ENCODE results near the gene PLXNA3. TPM values are rescaled to one million over a fixed set of nuclear protein-coding genes. Genes with fewer than 3 reads are reported as not detected.

Gene PLXNA3
- polyA plus RNA-seq, 1 of the 3 experiments (the other 2 are of a cell fraction), result 33.2 TPM

DNA sequence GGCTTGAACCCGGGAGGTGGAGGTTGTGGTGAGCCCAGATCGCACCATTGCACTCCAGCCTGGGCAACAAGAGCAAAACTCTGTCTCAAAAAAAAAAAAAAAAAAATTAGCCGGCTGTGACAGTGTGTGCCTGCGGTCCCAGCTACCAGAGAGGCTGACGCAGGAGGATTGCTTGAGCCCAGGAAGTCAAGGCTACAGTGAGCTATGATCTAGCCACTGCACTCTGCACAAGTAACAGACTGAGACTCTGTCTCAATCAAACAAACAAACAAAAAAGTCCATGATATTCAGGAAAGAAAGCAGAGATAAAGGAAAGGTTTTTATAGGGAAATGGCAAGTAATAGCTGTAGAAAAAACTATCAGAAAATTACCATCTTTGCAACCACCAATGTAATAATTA lies 23.1 kb downstream of the PLXNA3 start:
- ChIA-PET POLR2A (interaction anchor here (0.7 to 0.8 kb wide), 2 partner anchors 34 to 1543 kb away, joined by 3 to 5 read pairs; no protein-coding TSS in a partner anchor), CTCF (interaction anchor here (0.8 kb wide), 1 partner anchor 21 kb away, joined by 3 read pairs; no protein-coding TSS in a partner anchor)
- H3K9me3 ChIP-seq, result no peaks in the 10 kb centered on the region
- H3K4me2 ChIP-seq, result no peak overlapping the region
- H3K36me3 ChIP-seq (replicated peaks in 1 of 2; ENCODE audit: control insufficient read depth in 1 of 2, insufficient read depth in 2 of 2, low read length in 1 of 2), result peaks cover 0 to 14% of the 10 kb centered on the region in 2 experiments
- no peak overlapping the region for H3K27ac ChIP-seq (ENCODE audit: low read depth in 2 of 2, low read length in 1 of 2)
- H3K27me3 ChIP-seq (ENCODE audit: insufficient read depth), result peaks cover 5% of the 10 kb centered on the region; the same call in 1 of the 2 replicates
- H3F3A ChIP-seq (replicated peaks; ENCODE audit: insufficient read depth), result peaks cover 12% of the 10 kb centered on the region
- TF ChIP-seq MXI1 (IDR thresholded peaks at IDR 0.05; ENCODE audit: low read depth, low read length) (no peak), FOXM1 (IDR thresholded peaks at IDR 0.05; ENCODE audit: low read depth) (no peak), NFIC (IDR thresholded peaks at IDR 0.05; ENCODE audit: borderline replicate concordance) (no peak)
- H3K4me3 ChIP-seq (ENCODE audit: low read depth in 2 of 2, low read length in 1 of 2), result no peak overlapping the region
- no peak overlapping the region for H2AFZ ChIP-seq (ENCODE audit: low read depth)
- H3K4me1 ChIP-seq (ENCODE audit: control insufficient read depth in 1 of 2, insufficient read depth in 2 of 2, low read depth in 1 of 2, low read length in 1 of 2), result peaks cover 0 to 12% of the 10 kb centered on the region in 2 experiments; a peak in 1 of 4 replicates
- no peak for DNase-seq
- no peaks in the 10 kb centered on the region for H3K9me2 ChIP-seq
- no peak overlapping the region for H3K9ac ChIP-seq
- WGBS (ENCODE audit: low lambda C conversion rate), result 36% methylated on average over 5 of the region's 5 CpGs
- H3K79me2 ChIP-seq (ENCODE audit: insufficient read depth), result peaks cover 15% of the 10 kb centered on the region
- no peaks in the 10 kb centered on the region for H4K20me1 ChIP-seq (ENCODE audit: insufficient read depth)

DNA sequence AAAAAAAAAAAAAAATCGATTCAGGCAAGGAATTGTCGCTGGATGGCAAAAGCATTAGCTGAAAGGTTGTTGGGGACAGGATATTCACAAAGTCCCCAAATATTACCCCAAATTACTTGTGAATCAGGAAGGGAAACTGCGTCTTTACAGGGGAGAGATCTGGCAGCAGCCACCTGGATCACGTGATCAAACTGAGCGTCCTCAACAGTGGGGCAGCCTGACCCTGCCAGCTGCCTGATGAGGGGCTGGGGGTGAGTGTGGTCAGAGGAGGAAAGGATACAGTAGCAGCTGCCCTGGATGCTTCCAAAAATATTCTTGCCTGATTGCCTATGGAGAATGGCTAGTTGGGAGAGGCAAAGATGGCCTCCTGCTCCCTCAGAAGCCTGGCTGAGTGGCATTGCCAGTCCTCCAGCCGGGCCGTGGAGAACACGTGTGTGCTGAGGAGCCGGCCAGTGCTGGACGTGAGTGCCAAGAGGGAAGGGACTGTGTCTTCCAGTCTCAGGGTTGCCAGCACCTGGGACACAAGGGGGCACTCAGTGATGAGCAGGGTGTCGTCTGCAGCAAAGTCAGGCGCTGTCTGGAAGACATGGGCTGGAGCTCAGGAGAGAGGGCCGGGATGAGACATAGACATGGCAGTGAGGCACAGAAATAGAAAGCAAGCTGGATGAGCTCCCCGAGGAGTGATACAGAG lies 24.0 kb downstream of the PLXNA3 start:
- no peak for DNase-seq
- Histone ChIP-seq H3K27ac (ENCODE audit: low read depth in 2 of 2, low read length in 1 of 2) (no peak overlapping the region), H3K36me3 (replicated peaks in 1 of 2; ENCODE audit: control insufficient read depth in 1 of 2, insufficient read depth in 2 of 2, low read length in 1 of 2) (peaks cover 0 to 14% of the 10 kb centered on the region in 2 experiments), H4K20me1 (ENCODE audit: insufficient read depth) (no peaks in the 10 kb centered on the region), H3K9ac (no peak overlapping the region), H3K4me1 (ENCODE audit: control insufficient read depth in 1 of 2, insufficient read depth in 2 of 2, low read depth in 1 of 2, low read length in 1 of 2) (peaks cover 0 to 12% of the 10 kb centered on the region in 2 experiments; a peak in 1 of 4 replicates), H3K79me2 (ENCODE audit: insufficient read depth) (peaks cover 15% of the 10 kb centered on the region), H3K4me3 (ENCODE audit: low read depth in 2 of 2, low read length in 1 of 2) (no peak overlapping the region), H3K27me3 (ENCODE audit: insufficient read depth) (0 out of 2 replicates have a peak, but pooled peaks cover 5% of the 10 kb centered on the region), H3F3A (replicated peaks; ENCODE audit: insufficient read depth) (peaks cover 8% of the 10 kb centered on the region), H2AFZ (ENCODE audit: low read depth) (no peak overlapping the region), H3K9me2 (no peaks in the 10 kb centered on the region), H3K9me3 (no peaks in the 10 kb centered on the region), H3K4me2 (no peak overlapping the region)
- ChIA-PET POLR2A (no interaction called here), CTCF (interaction anchor here (0.8 to 1.0 kb wide), 2 partner anchors 17 to 45 kb away, joined by 4 read pairs; no protein-coding TSS in a partner anchor)
- WGBS (ENCODE audit: low lambda C conversion rate), result 50% methylated on average over 12 of the region's 14 CpGs
- TF ChIP-seq RXRA (IDR thresholded peaks at IDR 0.05; ENCODE audit: borderline replicate concordance, low read depth), result no peak
- TF ChIP-seq, protein P1, sequence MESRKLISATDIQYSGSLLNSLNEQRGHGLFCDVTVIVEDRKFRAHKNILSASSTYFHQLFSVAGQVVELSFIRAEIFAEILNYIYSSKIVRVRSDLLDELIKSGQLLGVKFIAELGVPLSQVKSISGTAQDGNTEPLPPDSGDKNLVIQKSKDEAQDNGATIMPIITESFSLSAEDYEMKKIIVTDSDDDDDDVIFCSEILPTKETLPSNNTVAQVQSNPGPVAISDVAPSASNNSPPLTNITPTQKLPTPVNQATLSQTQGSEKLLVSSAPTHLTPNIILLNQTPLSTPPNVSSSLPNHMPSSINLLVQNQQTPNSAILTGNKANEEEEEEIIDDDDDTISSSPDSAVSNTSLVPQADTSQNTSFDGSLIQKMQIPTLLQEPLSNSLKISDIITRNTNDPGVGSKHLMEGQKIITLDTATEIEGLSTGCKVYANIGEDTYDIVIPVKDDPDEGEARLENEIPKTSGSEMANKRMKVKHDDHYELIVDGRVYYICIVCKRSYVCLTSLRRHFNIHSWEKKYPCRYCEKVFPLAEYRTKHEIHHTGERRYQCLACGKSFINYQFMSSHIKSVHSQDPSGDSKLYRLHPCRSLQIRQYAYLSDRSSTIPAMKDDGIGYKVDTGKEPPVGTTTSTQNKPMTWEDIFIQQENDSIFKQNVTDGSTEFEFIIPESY (IDR thresholded peaks at IDR 0.05; ENCODE audit: borderline replicate concordance, low read depth), result no peak
- TF ChIP-seq YY1 (IDR thresholded peaks at IDR 0.05; ENCODE audit: low read depth), result no peak
- TF ChIP-seq POLR2AphosphoS5 (IDR thresholded peaks at IDR 0.05; ENCODE audit: low read depth, low read length), result no peak
- TF ChIP-seq NRF1 (IDR thresholded peaks at IDR 0.05; ENCODE audit: low read depth, low read length), result no peak
- no peak for TF ChIP-seq MEF2A (IDR thresholded peaks at IDR 0.05; ENCODE audit: borderline replicate concordance, low read depth)
- no peak for TF ChIP-seq EZH2phosphoT487 (IDR thresholded peaks at IDR 0.05; ENCODE audit: borderline replicate concordance, low read depth)
- TF ChIP-seq, protein P2, sequence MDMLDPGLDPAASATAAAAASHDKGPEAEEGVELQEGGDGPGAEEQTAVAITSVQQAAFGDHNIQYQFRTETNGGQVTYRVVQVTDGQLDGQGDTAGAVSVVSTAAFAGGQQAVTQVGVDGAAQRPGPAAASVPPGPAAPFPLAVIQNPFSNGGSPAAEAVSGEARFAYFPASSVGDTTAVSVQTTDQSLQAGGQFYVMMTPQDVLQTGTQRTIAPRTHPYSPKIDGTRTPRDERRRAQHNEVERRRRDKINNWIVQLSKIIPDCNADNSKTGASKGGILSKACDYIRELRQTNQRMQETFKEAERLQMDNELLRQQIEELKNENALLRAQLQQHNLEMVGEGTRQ (IDR thresholded peaks at IDR 0.05; ENCODE audit: borderline replicate concordance, low read depth, low read length), result no peak
- TF ChIP-seq TCF12 (IDR thresholded peaks at IDR 0.05), result no peak
- TF ChIP-seq MXI1 (IDR thresholded peaks at IDR 0.05; ENCODE audit: low read depth, low read length), result no peak
- no peak for TF ChIP-seq FOXM1 (IDR thresholded peaks at IDR 0.05; ENCODE audit: low read depth)
- no peak for TF ChIP-seq CHD2 (IDR thresholded peaks at IDR 0.05; ENCODE audit: low read length, partially characterized antibody)
- no peak for TF ChIP-seq ELF1 (IDR thresholded peaks at IDR 0.05)
- no peak for TF ChIP-seq RFX5 (IDR thresholded peaks at IDR 0.05; ENCODE audit: low read length)
- TF ChIP-seq, protein P3, sequence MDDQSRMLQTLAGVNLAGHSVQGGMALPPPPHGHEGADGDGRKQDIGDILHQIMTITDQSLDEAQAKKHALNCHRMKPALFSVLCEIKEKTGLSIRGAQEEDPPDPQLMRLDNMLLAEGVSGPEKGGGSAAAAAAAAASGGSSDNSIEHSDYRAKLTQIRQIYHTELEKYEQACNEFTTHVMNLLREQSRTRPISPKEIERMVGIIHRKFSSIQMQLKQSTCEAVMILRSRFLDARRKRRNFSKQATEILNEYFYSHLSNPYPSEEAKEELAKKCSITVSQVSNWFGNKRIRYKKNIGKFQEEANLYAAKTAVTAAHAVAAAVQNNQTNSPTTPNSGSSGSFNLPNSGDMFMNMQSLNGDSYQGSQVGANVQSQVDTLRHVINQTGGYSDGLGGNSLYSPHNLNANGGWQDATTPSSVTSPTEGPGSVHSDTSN (IDR thresholded peaks at IDR 0.05), result no peak
- no peak for TF ChIP-seq RCOR1 (IDR thresholded peaks at IDR 0.05; ENCODE audit: low read length)

Data from SK-N-SH (cell line).